ENCODE results near the gene RAD1.

DNA sequence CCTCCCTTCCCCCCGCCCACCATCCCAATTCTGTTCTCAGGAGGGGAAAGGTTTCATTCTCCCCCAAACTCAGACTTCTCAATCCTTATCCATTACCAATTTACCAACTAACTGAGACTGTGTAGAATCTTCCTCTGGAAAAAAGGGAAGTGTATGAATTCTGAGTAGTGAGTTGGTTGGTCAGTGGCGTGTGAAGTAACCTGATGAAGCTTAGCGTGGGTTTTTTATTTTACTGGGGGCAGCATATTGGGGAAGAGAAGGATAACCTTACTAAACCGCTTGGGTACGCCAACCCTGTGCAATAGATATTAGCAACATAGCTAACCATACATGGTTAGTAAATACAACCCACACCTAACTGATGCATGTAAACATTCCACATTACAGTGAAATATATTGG lies 13.0 kb upstream of the RAD1 start:
- TF ChIP-seq POLR2A (IDR thresholded peaks at IDR 0.05; ENCODE audit: low read depth, low read length): no peak
- no peak for TF ChIP-seq TAF1 (IDR thresholded peaks at IDR 0.05; ENCODE audit: low read depth, low read length)

All from GM12891 (cell line).